Measurements from ENCODE around the gene ANK2.

ANK2 gene

GRCh38 chr4:113410686-113411085 is 361.2 kb downstream of the ANK2 start:
- H3K4me1 ChIP-seq (ENCODE audit: control insufficient read depth, insufficient read depth, low read length), result no peaks in the 10 kb centered on the region
- H3K36me3 ChIP-seq (ENCODE audit: control insufficient read depth, insufficient read depth, low read length), result no peaks in the 10 kb centered on the region
- no peak overlapping the region for H3K4me3 ChIP-seq (ENCODE audit: low read length)
- H3K27ac ChIP-seq (ENCODE audit: low read depth, low read length), result no peak overlapping the region
- H3K9ac ChIP-seq (ENCODE audit: low read length), result no peak overlapping the region
- no peaks in the 10 kb centered on the region for H3K27me3 ChIP-seq (ENCODE audit: control insufficient read depth, insufficient read depth, low read length)

DNA sequence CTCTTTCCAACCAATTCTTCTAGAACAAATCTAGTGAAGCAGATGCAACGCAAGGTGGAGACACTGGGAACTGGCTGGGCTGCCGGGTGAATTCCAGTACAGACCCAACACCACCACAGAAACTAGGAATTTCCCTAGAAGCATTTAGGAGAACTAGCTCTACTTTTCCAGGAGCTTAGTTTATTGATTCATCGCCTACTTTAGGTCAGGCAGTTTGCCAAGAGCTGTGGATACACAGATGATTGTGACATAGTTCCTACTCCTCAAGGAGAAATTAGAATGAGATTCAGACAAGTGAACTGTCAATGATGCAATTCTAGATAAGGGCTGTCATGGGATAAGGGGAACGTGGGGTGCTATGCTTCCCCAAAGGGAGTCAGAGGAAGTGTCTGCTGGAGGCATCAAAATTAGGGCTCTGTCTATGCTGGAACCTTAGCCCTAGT is 362.1 kb downstream of the ANK2 start:
- H3K36me3 ChIP-seq (ENCODE audit: control insufficient read depth, insufficient read depth, low read length), result no peaks in the 10 kb centered on the region
- H3K4me3 ChIP-seq (ENCODE audit: low read length), result no peak overlapping the region
- H3K9ac ChIP-seq (ENCODE audit: low read length), result no peak overlapping the region
- no peak overlapping the region for H3K27ac ChIP-seq (ENCODE audit: low read depth, low read length)
- H3K27me3 ChIP-seq (ENCODE audit: control insufficient read depth, insufficient read depth, low read length), result no peaks in the 10 kb centered on the region
- H3K4me1 ChIP-seq (ENCODE audit: control insufficient read depth, insufficient read depth, low read length), result no peaks in the 10 kb centered on the region

- H3K4me3 ChIP-seq (ENCODE audit: low read length), result no peak overlapping the region
- H3K36me3 ChIP-seq (ENCODE audit: control insufficient read depth, insufficient read depth, low read length), result no peaks in the 10 kb centered on the region
- H3K9ac ChIP-seq (ENCODE audit: low read length), result no peak overlapping the region
- H3K27ac ChIP-seq (ENCODE audit: low read depth, low read length), result no peak overlapping the region
- no peaks in the 10 kb centered on the region for H3K27me3 ChIP-seq (ENCODE audit: control insufficient read depth, insufficient read depth, low read length)
- H3K4me1 ChIP-seq (ENCODE audit: control insufficient read depth, insufficient read depth, low read length), result no peaks in the 10 kb centered on the region
Observed at GRCh38 chr4:113419631-113420030, 370.2 kb downstream of the ANK2 start.

- H3K4me3 ChIP-seq (ENCODE audit: low read length), result no peak overlapping the region
- no peaks in the 10 kb centered on the region for H3K4me1 ChIP-seq (ENCODE audit: control insufficient read depth, insufficient read depth, low read length)
- no peak overlapping the region for H3K9ac ChIP-seq (ENCODE audit: low read length)
- no peaks in the 10 kb centered on the region for H3K36me3 ChIP-seq (ENCODE audit: control insufficient read depth, insufficient read depth, low read length)
- no peaks in the 10 kb centered on the region for H3K27me3 ChIP-seq (ENCODE audit: control insufficient read depth, insufficient read depth, low read length)
- no peak overlapping the region for H3K27ac ChIP-seq (ENCODE audit: low read depth, low read length)
Observed at GRCh38 chr4:113420938-113421337, 371.5 kb downstream of the ANK2 start.

- Histone ChIP-seq H3K4me3 (ENCODE audit: low read length) (no peak overlapping the region), H3K27me3 (ENCODE audit: control insufficient read depth, insufficient read depth, low read length) (no peaks in the 10 kb centered on the region), H3K27ac (ENCODE audit: low read depth, low read length) (no peak overlapping the region), H3K9ac (ENCODE audit: low read length) (no peak overlapping the region), H3K4me1 (ENCODE audit: control insufficient read depth, insufficient read depth, low read length) (no peaks in the 10 kb centered on the region), H3K36me3 (ENCODE audit: control insufficient read depth, insufficient read depth, low read length) (no peaks in the 10 kb centered on the region)
Observed at GRCh38 chr4:113423631-113424030, 374.2 kb downstream of the ANK2 start.

DNA sequence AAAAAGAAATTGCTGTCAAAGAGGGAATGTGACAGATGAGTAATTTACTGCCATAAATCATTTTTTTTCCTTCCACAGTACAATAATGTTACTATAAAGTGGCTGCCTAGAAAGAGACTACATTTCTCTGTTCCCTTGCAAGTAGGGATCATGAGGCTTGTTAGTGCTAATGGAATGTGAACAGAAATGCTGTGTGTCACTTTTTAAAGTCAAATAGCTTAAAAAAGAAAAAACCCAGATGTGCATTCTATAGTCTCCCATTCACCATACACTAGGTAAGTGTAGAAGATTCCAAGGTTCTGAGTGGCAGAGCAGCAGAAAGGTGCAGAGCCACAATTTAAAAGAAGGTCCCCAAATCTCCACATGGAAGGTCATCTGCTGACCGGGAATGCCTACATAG is 383.7 kb downstream of the ANK2 start:
- no peaks in the 10 kb centered on the region for H3K36me3 ChIP-seq (ENCODE audit: control insufficient read depth, insufficient read depth, low read length)

More for the DNA sequence above, 383.7 kb downstream of the ANK2 start:
- Histone ChIP-seq H3K27me3 (ENCODE audit: control insufficient read depth, insufficient read depth, low read length) (no peaks in the 10 kb centered on the region), H3K27ac (ENCODE audit: low read depth, low read length) (no peak overlapping the region), H3K9ac (ENCODE audit: low read length) (no peak overlapping the region), H3K4me3 (ENCODE audit: low read length) (no peak overlapping the region), H3K4me1 (ENCODE audit: control insufficient read depth, insufficient read depth, low read length) (peaks cover 23% of the 10 kb centered on the region)

Measured in rectal smooth muscle tissue (tissue), 1 donor.